Measurements from ENCODE around the gene HORMAD1.

The HORMAD1 gene

GRCh38 chr1:150650193-150650592 is 70.5 kb downstream of the HORMAD1 start:
- no peak overlapping the region for H3K4me3 ChIP-seq (ENCODE audit: low read length)
- no peak for TF ChIP-seq CTCF (conservative IDR thresholded peaks at IDR 0.05; ENCODE audit: low read depth, low read length)
- no peak for DNase-seq (ENCODE audit: low read depth)

DNA sequence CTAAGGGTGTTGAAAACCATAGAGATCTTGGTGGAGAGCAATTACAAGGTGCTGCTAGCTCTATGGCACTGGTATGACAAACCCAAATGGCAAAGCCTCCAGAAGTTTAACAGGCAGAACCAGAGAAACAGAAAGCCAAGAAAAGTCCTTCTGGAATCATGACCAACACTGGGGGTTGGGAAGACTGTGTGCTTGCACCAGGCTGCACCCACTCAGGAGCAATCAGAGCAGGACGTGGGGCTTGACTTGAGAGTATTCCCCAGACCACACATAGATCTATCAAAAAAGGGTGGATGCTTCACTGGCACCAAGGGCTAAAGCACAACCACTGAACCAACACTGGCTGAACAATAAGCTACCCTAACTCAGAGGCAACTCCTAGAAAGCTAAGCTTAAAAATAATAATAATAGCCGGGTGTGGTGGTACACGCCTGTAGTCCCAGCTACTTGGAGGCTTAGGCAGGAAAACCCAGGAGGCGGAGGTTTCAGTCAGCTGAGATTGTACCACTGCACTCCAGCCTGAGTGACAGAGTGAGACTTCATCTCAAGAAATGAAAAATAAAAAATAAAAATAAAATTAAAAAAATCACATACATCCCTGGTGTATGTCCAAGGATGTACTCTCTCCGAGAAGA is 71.1 kb downstream of the HORMAD1 start:
- DNase-seq (ENCODE audit: low read depth), result no peak
- TF ChIP-seq CTCF (conservative IDR thresholded peaks at IDR 0.05; ENCODE audit: low read depth, low read length), result no peak
- no peak overlapping the region for H3K4me3 ChIP-seq (ENCODE audit: low read length)

Data from retinal pigment epithelial cell (primary cell).